ENCODE measurements around the gene ARHGEF1. TPM values are rescaled to one million over a fixed set of nuclear protein-coding genes. Genes with fewer than 3 reads are reported as not detected.
"Not testable (repeated sequence)": the region's sequence is repeated elsewhere in the genome, so short reads cannot be mapped to it uniquely, and the experiment has no call there.

ARHGEF1 gene
- total and polyA plus RNA-seq, 5 donors = 39.7 to 43.9 (median 41.1) TPM

- no peak for ATAC-seq
- intact Hi-C loops (cut with DNase I) = no loop called here
- H3K27me3 ChIP-seq (ENCODE audit: control insufficient read depth, insufficient read depth) = no peaks in the 10 kb centered on the region
- H3K4me3 ChIP-seq (ENCODE audit: low read length) = no peak overlapping the region
- WGBS = 7% methylated on average over 21 of the region's 21 CpGs
- no peaks in the 10 kb centered on the region for H3K4me1 ChIP-seq (ENCODE audit: control insufficient read depth, insufficient read depth, low read length)
- peak in 2 of 3 donors; percentile 32 to 39 for DNase-seq
- H3K9me3 ChIP-seq (ENCODE audit: control insufficient read depth, low read length) = no peaks in the 10 kb centered on the region
- no peak overlapping the region for H3K27ac ChIP-seq (ENCODE audit: low read length)
Observed at GRCh38 chr19:41913538-41914423, 30.8 kb downstream of the ARHGEF1 start.

GRCh38 chr19:41914424-41914834 is 31.4 kb downstream of the ARHGEF1 start:
- 15% methylated on average over 4 of the region's 5 CpGs for WGBS
- H3K9me3 ChIP-seq (ENCODE audit: control insufficient read depth, low read length); H3K4me3 ChIP-seq (ENCODE audit: low read length); intact Hi-C loops (cut with DNase I); DNase-seq; H3K27me3 ChIP-seq (ENCODE audit: control insufficient read depth, insufficient read depth); H3K27ac ChIP-seq (ENCODE audit: low read length); H3K4me1 ChIP-seq (ENCODE audit: control insufficient read depth, insufficient read depth, low read length); ATAC-seq: not testable (repeated sequence)

- Histone ChIP-seq H3K4me1 (ENCODE audit: control insufficient read depth, insufficient read depth, low read length) (no peaks in the 10 kb centered on the region), H3K27me3 (ENCODE audit: control insufficient read depth, insufficient read depth) (no peaks in the 10 kb centered on the region), H3K4me3 (ENCODE audit: low read length) (no peak overlapping the region), H3K9me3 (ENCODE audit: control insufficient read depth, low read length) (no peaks in the 10 kb centered on the region), H3K27ac (ENCODE audit: low read length) (no peak overlapping the region)
- peak in 2 of 3 donors; percentile 33 to 37 for DNase-seq
- 4% methylated on average over 38 of the region's 38 CpGs for WGBS
- ATAC-seq = no peak
- intact Hi-C loops (cut with DNase I) = no loop called here
Observed at GRCh38 chr19:41915021-41915775, 32.2 kb downstream of the ARHGEF1 start.

GRCh38 chr19:41915776-41916414 is 32.9 kb downstream of the ARHGEF1 start:
- no peaks in the 10 kb centered on the region for H3K9me3 ChIP-seq (ENCODE audit: control insufficient read depth, low read length)
- intact Hi-C loops (cut with DNase I) = no loop called here
- no peak overlapping the region for H3K27ac ChIP-seq (ENCODE audit: low read length)
- ATAC-seq = no peak
- peak in 2 of 3 donors; percentile 32 to 38 for DNase-seq
- H3K4me1 ChIP-seq (ENCODE audit: control insufficient read depth, insufficient read depth, low read length) = no peaks in the 10 kb centered on the region
- no peaks in the 10 kb centered on the region for H3K27me3 ChIP-seq (ENCODE audit: control insufficient read depth, insufficient read depth)
- no peak overlapping the region for H3K4me3 ChIP-seq (ENCODE audit: low read length)
- 28% methylated on average over 27 of the region's 27 CpGs for WGBS

GRCh38 chr19:41917676-41918075 is 34.7 kb downstream of the ARHGEF1 start:
- no peak overlapping the region for H3K4me3 ChIP-seq (ENCODE audit: low read length)
- no peaks in the 10 kb centered on the region for H3K4me1 ChIP-seq (ENCODE audit: control insufficient read depth, insufficient read depth, low read length)
- intact Hi-C loops (cut with DNase I) = no loop called here
- WGBS = 59% methylated on average over 12 of the region's 12 CpGs
- no peaks in the 10 kb centered on the region for H3K27me3 ChIP-seq (ENCODE audit: control insufficient read depth, insufficient read depth)
- no peaks in the 10 kb centered on the region for H3K9me3 ChIP-seq (ENCODE audit: control insufficient read depth, low read length)
- no peak overlapping the region for H3K27ac ChIP-seq (ENCODE audit: low read length)
- peak in 2 of 3 donors; percentile 25 to 55 for DNase-seq
- ATAC-seq = no peak

GRCh38 chr19:41918095-41918494 is 35.1 kb downstream of the ARHGEF1 start:
- Histone ChIP-seq H3K27me3 (ENCODE audit: control insufficient read depth, insufficient read depth) (no peaks in the 10 kb centered on the region), H3K4me1 (ENCODE audit: control insufficient read depth, insufficient read depth, low read length) (no peaks in the 10 kb centered on the region), H3K27ac (ENCODE audit: low read length) (no peak overlapping the region), H3K4me3 (ENCODE audit: low read length) (no peak overlapping the region), H3K9me3 (ENCODE audit: control insufficient read depth, low read length) (no peaks in the 10 kb centered on the region)
- ATAC-seq (no peak), DNase-seq (no peak)
- intact Hi-C loops (cut with DNase I) = no loop called here
- WGBS = 86% methylated on average over 6 of the region's 6 CpGs

- DNase-seq (peak in 1 of 3 donors; percentile 5), ATAC-seq (no peak)
- WGBS = 91% methylated on average over 5 of the region's 5 CpGs
- Histone ChIP-seq H3K4me1 (ENCODE audit: control insufficient read depth, insufficient read depth, low read length) (no peaks in the 10 kb centered on the region), H3K27ac (ENCODE audit: low read length) (no peak overlapping the region), H3K9me3 (ENCODE audit: control insufficient read depth, low read length) (no peaks in the 10 kb centered on the region), H3K27me3 (ENCODE audit: control insufficient read depth, insufficient read depth) (no peaks in the 10 kb centered on the region), H3K4me3 (ENCODE audit: low read length) (no peak overlapping the region)
- intact Hi-C loops (cut with DNase I) = no loop called here
Observed at GRCh38 chr19:41918653-41919244, 35.8 kb downstream of the ARHGEF1 start.

- WGBS = 84% methylated on average over 33 of the region's 33 CpGs
- ATAC-seq = no peak
Observed at GRCh38 chr19:41919948-41920712, 37.1 kb downstream of the ARHGEF1 start.

GRCh38 chr19:41920882-41921576 is 38.0 kb downstream of the ARHGEF1 start:
- no peak overlapping the region for H3K27ac ChIP-seq (ENCODE audit: low read length)
- DNase-seq = peak in 2 of 3 donors; percentile 36 to 40
- 5% methylated on average over 26 of the region's 26 CpGs for WGBS
- H3K4me3 ChIP-seq (ENCODE audit: low read length) = no peak overlapping the region
- no peak for ATAC-seq
- no peaks in the 10 kb centered on the region for H3K4me1 ChIP-seq (ENCODE audit: control insufficient read depth, insufficient read depth, low read length)
- intact Hi-C loops (cut with DNase I) = no loop called here
- H3K27me3 ChIP-seq (ENCODE audit: control insufficient read depth, insufficient read depth) = no peaks in the 10 kb centered on the region
- H3K9me3 ChIP-seq (ENCODE audit: control insufficient read depth, low read length) = no peaks in the 10 kb centered on the region

More at GRCh38 chr19:41919948-41920712, 37.1 kb downstream of the ARHGEF1 start:
- no peaks in the 10 kb centered on the region for H3K27me3 ChIP-seq (ENCODE audit: control insufficient read depth, insufficient read depth)
- intact Hi-C loops (cut with DNase I) = no loop called here
- no peaks in the 10 kb centered on the region for H3K9me3 ChIP-seq (ENCODE audit: control insufficient read depth, low read length)
- no peaks in the 10 kb centered on the region for H3K4me1 ChIP-seq (ENCODE audit: control insufficient read depth, insufficient read depth, low read length)
- H3K27ac ChIP-seq (ENCODE audit: low read length) = no peak overlapping the region
- DNase-seq = peak in 2 of 3 donors; percentile 25 to 26
- no peak overlapping the region for H3K4me3 ChIP-seq (ENCODE audit: low read length)
